ENCODE results near the gene DNMT3L. TPM values are rescaled to one million over a fixed set of nuclear protein-coding genes. Genes with fewer than 3 reads are reported as not detected.

DNMT3L gene
- polyA plus RNA-seq, 1 of the 3 experiments (the other 2 are of a cell fraction) = not detected

GRCh38 chr21:44291078-44291935 is 29.6 kb upstream of the DNMT3L start:
- H4K20me1 ChIP-seq (ENCODE audit: insufficient read depth) = no peaks in the 10 kb centered on the region
- ChIA-PET POLR2A (no interaction called here), CTCF (no interaction called here)
- DNase-seq = no peak
- no peaks in the 10 kb centered on the region for H3K79me2 ChIP-seq (ENCODE audit: insufficient read depth)
- no peak overlapping the region for H3K9ac ChIP-seq
- H3F3A ChIP-seq (replicated peaks; ENCODE audit: insufficient read depth) = no peaks in the 10 kb centered on the region
- TF ChIP-seq RFX5 (IDR thresholded peaks at IDR 0.05; ENCODE audit: low read length) (no peak), CTCF (IDR thresholded peaks at IDR 0.05) (no peak), IRF3 (IDR thresholded peaks at IDR 0.05; ENCODE audit: low read depth, low read length) (no peak), TCF12 (IDR thresholded peaks at IDR 0.05) (no peak), RAD21 (IDR thresholded peaks at IDR 0.05; ENCODE audit: low read length) (no peak), ZBTB33 (IDR thresholded peaks at IDR 0.05; ENCODE audit: borderline replicate concordance, low read depth) (no peak), GABPA (IDR thresholded peaks at IDR 0.05; ENCODE audit: low read depth) (no peak)
- no peaks in the 10 kb centered on the region for H3K27me3 ChIP-seq (ENCODE audit: insufficient read depth)
- no peaks in the 10 kb centered on the region for H3K9me3 ChIP-seq
- no peaks in the 10 kb centered on the region for H3K9me2 ChIP-seq
- no peaks in the 10 kb centered on the region for H3K36me3 ChIP-seq (replicated peaks in 1 of 2; ENCODE audit: control insufficient read depth in 1 of 2, insufficient read depth in 2 of 2, low read length in 1 of 2)
- no peaks in the 10 kb centered on the region for H3K4me1 ChIP-seq (ENCODE audit: control insufficient read depth in 1 of 2, insufficient read depth in 2 of 2, low read depth in 1 of 2, low read length in 1 of 2)
- no peak overlapping the region for H3K4me2 ChIP-seq
- no peak overlapping the region for H2AFZ ChIP-seq (ENCODE audit: low read depth)
- H3K27ac ChIP-seq (ENCODE audit: low read depth in 2 of 2, low read length in 1 of 2) = no peak overlapping the region
- H3K4me3 ChIP-seq (ENCODE audit: low read depth in 2 of 2, low read length in 1 of 2) = no peak overlapping the region
- 96% methylated on average over 9 of the region's 33 CpGs for WGBS (ENCODE audit: low lambda C conversion rate)

GRCh38 chr21:44290327-44291077 is 28.8 kb upstream of the DNMT3L start:
- Histone ChIP-seq H3K9me3 (no peaks in the 10 kb centered on the region), H3K79me2 (ENCODE audit: insufficient read depth) (no peaks in the 10 kb centered on the region), H4K20me1 (ENCODE audit: insufficient read depth) (no peaks in the 10 kb centered on the region), H3K36me3 (replicated peaks in 1 of 2; ENCODE audit: control insufficient read depth in 1 of 2, insufficient read depth in 2 of 2, low read length in 1 of 2) (no peaks in the 10 kb centered on the region), H3K9me2 (no peaks in the 10 kb centered on the region), H3K27ac (ENCODE audit: low read depth in 2 of 2, low read length in 1 of 2) (no peak overlapping the region), H3F3A (replicated peaks; ENCODE audit: insufficient read depth) (no peaks in the 10 kb centered on the region), H3K4me1 (ENCODE audit: control insufficient read depth in 1 of 2, insufficient read depth in 2 of 2, low read depth in 1 of 2, low read length in 1 of 2) (no peaks in the 10 kb centered on the region), H3K9ac (no peak overlapping the region), H2AFZ (ENCODE audit: low read depth) (no peak overlapping the region), H3K27me3 (ENCODE audit: insufficient read depth) (no peaks in the 10 kb centered on the region), H3K4me2 (no peak overlapping the region), H3K4me3 (ENCODE audit: low read depth in 2 of 2, low read length in 1 of 2) (no peak overlapping the region)
- DNase-seq = no peak
- WGBS (ENCODE audit: low lambda C conversion rate) = 56% methylated on average over 11 of the region's 16 CpGs
- ChIA-PET CTCF (no interaction called here), POLR2A (no interaction called here)
- no peak for TF ChIP-seq TAF1 (IDR thresholded peaks at IDR 0.05; ENCODE audit: borderline replicate concordance, low read depth, low read length)
- no peak for TF ChIP-seq TEAD4 (IDR thresholded peaks at IDR 0.05; ENCODE audit: borderline replicate concordance, insufficient read depth)
- TF ChIP-seq PBX3 (IDR thresholded peaks at IDR 0.05) = no peak
- TF ChIP-seq SIN3A (IDR thresholded peaks at IDR 0.05; ENCODE audit: borderline replicate concordance, low read depth, low read length) = no peak
- TF ChIP-seq ELF1 (IDR thresholded peaks at IDR 0.05) = no peak
- no peak for TF ChIP-seq NRF1 (IDR thresholded peaks at IDR 0.05; ENCODE audit: low read depth, low read length)
- TF ChIP-seq CTCF (IDR thresholded peaks at IDR 0.05) = no peak
- no peak for TF ChIP-seq ZBTB33 (IDR thresholded peaks at IDR 0.05; ENCODE audit: borderline replicate concordance, low read depth)

Data from SK-N-SH (cell line).